GM19463 (cell line): Measurements from ENCODE around the gene USF1.
"Not testable (repeated sequence)": the region's sequence is repeated elsewhere in the genome, so short reads cannot be mapped to it uniquely, and the experiment has no call there.

Experiments used
- ATAC-seq: cut with Tn5 transposase; IDR thresholded peaks from one replicate; pipeline ENCODE4 v1.9.1; 2021; ENCODE audit warnings: mild to moderate bottlenecking, moderate library complexity; ENCODE audit not compliant: unreplicated experiment

USF1 gene

DNA sequence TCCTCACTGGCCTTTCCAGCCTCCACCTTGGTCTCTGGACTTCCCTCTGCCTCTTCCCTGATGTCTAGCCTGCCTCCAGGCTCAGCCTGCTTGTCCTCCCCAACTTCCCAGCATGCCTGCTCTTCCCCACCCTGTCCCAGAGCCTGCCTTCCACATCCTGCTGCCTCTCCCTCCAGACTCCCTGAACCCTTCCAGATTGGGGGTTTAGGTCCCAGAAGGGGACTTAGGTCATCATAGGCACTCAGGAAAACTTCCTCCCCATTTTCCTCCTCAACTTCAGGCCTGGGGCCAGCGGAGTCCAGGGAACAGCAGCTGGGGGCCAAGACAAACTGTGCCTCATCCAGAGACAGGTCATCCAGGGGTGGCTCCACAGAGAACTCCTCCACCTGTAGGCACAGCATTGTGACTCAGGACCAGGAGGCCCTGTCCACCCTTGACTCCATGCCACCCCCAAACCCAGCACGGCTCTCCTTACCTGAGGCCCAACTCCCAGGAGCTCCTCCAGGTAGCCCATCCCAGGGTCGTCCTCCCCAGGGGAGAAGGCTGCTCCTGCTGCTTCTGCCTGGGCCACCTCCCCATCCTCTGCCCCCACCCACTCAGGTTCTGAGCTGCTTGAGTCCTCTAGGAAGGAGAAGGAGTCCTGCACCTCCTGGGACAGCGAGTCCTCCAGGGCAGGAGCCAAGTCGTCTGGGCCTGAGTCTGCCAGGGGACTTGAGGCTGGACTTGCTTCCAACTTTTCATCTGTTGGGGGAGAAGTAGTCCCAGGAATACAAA, 3.4 kb upstream of the USF1 start:
- ATAC-seq, result no peak

DNA sequence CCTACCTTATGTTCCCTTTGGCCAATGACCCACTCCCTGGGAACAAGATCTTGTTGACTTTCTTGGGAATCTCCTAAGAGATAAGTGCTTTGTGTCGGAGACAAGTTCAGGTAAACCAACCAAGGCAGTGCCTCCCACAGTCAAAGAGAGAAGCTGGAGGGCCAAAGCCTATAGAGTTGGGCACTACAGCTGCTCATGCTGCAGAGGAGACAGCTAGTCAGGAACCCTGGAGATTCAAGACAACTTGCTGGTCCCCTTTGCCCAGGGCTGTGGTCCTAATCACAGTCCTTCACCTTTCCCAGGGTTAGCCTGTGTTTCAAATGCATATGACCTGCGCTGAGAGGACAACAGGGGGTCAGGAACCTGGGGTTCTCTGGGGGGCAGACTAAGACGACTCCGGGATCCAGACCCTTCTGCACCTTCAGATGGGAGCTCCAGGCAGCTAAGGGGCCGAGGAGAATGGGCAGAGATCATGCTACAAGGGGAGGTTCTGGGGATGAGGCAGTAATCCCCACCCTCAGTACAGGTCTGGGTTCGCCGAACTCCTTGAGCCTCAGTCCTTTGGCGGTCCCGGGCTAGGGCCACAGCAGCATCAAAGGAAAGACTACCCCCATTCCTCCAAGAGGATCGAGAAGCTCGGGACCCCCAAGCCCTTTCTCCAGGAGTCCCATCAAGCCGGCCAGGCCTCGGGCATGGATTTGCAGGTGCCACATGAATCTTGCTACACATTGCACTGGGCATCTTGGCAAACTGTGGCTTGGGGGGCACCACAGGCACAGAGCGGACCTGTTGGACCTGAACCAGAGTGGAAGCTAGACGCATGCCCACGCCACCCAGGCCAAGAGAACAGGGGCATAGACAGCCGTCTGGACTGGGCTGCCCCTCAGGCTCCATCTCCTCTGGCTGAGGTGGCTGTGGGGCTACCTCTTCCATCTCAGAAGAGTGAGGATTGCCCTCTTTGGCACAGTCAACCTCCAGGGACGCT, 2.0 kb upstream of the USF1 start:
- ATAC-seq, result no peak

DNA sequence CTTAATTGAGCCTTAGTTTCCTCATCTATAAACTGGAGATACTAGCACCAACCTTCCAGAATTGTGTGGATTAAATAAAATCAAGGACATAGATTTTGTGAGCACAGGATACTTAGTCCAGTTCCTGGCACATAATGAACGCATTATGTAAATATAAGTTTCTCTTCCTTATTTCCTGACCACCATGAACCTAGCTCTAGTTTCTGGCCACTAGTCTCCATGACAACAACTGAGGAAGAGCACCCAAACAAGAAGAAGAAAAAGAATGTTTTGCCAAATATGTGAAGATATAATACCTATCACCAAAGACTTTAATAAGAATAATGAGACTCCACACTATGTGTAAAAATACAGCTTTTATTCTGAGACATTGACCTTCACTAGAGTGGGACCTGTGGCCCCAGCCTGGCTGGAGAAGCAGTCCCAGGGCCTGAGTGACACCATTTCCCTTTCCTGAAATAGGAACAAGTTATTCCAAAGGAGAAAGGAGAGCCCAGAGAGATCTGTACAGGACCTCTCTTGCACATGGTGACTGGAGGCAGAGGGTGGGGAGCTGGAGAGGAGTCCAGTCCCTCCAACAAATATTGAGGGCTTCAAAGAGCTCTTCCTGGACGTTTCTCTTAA, 940 bp upstream of the USF1 start:
- peak; percentile 37 for ATAC-seq

DNA sequence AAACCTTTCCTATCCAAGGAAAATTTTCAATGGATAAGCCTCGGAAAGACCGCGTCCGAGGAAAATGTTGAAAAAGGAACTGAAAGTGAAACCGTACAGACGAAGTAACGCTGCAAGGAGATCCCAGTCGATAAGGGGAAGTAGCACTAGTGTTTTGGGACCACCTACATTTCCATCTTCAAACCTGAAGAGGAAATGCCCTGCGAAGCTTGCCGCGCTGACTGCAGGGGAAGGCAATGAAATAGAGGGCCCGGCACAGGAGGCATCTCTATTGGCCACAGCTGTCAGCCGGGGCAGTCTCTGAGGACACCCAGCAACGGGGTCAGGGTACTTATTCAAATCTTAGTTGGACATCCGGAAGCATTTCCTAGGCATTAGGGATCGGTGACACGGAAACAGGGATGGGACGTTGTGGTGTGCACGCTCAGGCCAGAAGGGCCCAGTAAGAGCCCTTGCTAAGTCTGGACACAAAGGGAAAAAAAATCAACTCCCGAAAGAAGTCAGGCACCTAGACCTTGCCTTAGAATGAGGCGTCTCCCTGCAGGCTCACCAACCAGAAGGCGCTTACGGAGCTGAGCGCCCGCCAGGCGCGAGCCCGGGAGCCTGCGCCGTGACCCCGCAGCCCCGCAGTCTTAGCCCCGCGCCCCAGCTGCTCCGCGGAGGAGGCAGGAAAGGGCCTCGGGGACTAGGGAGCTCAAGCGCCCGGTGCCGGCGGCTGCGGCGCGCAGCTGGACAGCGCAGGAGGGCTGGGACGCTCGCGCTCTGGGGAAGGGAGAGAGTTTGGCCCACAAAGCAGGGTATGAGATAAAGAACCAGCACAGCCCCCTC, 655 bp downstream of the USF1 start:
- peak; percentile 39 for ATAC-seq

DNA sequence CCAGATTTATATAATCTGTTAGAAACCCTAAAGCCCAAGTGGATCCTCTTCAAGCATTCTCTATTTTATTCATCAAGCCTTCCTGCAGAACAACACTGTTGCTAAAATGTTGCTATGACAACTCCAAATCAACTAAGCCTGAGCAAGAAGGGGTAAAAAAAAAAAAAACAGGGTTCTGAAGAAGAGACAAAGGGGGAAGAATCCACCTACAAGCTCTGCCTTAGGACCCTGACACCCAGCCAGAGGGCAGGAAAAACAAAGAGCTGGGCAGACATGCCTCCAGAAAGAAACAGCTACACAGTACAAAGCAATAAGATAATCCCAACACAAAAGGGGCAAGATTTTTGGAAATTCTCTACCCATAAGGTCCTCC, 1.3 kb downstream of the USF1 start:
- no peak for ATAC-seq

DNA sequence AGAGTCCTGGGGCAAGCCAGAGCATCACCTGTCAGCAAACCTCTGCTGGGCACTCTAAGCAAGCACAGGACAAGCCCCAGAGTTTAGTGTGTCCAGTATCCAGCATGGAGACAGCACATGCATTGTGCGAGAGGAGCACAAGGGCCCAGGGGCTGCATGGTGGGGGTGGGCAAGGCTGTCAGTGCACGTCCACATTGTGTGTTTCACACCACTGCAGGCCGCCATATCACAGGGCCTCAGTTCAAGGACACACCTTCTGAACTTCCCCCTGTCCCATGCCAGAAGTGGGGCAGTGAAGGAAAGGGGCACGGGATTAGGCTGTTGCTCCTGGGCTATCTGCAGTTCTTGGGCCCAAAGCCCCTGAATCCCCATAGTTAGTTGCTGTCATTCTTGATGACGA, 6.2 kb downstream of the USF1 start:
- ATAC-seq, result no peak

DNA sequence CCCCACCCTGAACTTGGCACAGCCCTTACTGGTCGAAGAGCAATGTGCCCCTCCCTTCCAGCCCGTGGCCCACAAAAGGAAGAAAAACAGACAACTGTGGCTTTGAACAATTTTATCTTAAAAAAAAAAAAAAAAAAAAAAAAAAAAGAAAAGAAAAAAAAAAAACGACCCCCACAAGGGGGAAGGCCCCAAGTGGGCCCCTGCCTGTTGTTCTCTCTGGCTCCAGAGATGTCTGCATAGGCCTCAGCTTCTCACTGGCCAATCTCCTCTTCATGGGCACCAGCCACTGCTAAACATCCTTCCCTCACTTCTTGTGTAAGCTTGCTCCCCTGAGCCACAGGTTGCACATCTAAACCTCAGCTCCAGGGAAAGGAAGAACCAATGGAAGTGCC, 6.6 kb downstream of the USF1 start:
- no peak for ATAC-seq

DNA sequence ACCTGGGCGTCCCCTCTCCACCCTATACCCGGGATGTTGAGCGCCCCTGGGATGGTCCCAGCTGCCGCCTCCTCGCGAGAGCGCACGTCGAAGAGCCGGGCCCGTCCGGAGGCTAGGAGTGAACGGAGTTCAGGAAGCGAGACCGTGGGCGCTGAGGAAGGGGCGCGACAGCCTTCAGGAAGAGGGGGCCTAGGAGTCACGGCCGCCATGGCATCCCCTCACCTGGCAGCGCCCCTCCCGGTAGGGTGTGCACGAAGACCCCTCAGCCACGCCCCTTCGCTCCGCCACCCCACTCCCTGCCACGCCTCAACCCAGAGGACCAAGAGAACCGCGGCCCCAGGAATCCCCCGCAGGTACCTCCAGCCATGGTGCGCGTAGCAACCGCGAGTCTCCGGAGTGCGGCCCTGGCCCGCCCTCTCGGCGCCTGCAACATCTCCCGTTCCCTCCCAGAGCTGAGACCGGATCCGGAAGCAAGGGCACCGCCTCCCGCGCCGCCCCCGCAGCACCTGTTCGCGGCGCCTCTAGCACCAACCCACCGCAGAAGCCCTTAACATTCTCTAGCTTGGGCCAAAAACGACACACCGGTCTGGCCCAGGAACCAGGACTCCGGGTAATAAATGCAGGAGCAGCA, 7.1 kb downstream of the USF1 start, which contains the start of gene TSTD1:
TSS of gene TSTD1 (minus strand) at position 442 of the 631 bp plus-strand sequence. CDS start at position 367, 75 bp downstream.
- peak; percentile 82 for ATAC-seq

DNA sequence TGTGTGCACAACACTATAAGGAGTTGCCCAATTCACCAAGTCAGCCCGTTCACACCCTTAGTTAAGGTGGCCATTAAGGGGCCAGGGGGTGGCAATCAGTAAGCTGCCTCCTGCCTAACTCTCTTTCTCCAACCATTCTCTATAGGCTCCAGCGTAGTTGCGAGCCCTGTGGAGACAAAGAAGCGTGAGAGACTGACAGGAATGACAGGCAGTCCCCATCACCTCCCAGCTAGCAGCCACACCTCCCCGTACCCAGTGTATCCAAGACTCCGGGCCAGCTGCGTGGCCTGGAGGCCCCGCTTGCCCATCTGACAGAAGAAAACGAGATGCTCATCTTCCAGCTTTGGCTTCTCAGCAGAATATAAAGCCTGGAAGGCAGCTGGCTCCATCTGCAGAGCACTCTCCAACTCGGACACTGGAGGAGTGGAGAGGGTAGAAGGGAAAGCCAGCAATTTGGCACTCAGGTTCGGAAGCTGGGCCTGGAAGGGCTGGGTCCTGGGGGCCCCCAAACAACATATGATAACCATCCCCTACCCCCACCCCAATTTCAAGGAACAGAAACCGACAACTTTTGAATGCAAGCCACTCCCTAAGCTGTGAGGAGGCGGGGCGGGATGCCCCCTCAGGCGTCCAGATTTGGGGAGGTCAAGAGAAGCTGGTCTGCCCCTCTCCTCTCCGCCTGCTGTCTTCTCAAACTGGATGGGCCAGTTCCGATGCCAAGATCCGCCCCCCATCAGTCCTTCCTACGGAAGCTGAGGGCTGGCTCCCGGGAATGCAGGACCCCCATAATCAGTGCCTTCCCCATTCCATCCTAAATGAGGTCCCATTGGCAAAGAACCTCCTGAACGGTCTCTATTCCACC, 7.9 kb downstream of the USF1 start:
- no peak for ATAC-seq

DNA sequence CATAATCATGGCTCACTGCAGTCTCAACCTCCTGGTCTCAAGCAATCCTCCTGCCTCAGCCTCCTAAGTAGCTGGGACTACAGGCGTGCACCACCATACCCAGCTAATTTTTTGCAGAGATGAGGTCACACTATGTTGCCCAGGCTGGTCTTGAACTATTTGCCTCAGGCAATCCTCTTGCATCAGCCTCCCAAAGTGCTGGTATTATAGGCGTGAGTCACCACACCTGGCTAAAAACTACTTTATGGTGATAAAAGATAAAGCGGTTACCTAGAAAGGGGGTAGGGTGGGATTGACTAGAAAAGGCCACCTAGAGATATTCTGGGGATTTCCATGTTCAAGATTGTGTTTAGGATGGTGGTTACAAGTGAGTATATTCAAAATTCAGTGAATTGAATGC, 12.0 kb downstream of the USF1 start:
- ATAC-seq, result no peak

DNA sequence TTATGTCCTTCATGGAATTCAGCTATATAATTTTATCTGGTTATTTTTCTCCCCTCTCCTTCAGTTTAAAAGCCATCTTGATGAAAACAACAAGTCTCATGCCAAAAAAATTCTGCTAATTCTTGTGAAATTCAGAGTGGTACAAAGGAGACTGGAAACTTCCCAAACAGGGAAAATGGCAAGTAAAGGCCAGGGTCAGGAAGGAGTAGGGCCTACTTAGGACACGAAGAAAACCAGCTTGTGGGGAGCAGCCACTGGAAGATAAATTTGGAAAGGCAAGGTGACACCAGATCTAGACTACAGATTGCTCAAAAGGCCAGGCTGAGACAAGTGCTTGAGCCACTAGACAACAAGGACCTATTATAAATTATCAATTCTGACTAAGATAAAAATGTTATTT, 13.4 kb downstream of the USF1 start:
- ATAC-seq, result no peak

DNA sequence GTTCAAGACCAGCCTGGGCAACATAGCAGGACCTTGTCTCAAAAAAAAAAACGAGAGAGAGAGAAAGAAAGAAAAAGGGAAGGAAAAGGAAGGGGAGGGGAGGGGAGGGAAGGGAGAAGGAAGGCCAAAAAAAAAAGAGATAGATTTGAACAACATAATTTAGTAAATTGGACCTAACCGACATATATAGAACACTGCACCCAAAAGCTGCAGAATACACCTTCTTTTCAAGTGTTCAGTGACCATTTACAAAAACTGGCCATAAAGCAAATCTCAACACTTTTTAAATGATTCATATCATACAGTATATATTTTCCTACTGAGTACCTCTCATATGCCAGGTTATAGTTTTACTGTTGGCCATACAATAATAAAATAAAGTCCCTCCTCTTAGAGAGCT, 13.9 kb downstream of the USF1 start:
- no peak for ATAC-seq

DNA sequence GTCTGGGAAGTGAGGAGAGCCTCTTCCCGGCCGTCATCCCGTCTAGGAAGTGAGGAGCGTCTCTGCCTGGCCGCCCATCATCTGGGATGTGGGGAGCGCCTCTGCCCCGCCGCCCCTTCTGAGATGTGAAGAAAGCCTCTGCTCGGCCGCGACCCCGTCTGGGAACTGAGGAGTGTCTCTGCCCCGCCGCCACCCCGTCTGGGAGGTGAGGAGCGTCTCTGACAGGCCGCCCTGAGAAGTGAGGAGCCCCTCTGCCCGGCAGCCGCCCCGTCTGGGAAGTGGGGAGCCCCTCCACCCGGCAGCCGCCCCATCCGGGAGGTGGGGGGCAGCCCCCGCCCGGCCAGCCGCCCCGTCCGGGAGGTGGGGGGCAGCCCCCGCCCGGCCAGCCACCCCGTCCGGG, 16.3 kb downstream of the USF1 start:
- ATAC-seq, result not testable (repeated sequence)

DNA sequence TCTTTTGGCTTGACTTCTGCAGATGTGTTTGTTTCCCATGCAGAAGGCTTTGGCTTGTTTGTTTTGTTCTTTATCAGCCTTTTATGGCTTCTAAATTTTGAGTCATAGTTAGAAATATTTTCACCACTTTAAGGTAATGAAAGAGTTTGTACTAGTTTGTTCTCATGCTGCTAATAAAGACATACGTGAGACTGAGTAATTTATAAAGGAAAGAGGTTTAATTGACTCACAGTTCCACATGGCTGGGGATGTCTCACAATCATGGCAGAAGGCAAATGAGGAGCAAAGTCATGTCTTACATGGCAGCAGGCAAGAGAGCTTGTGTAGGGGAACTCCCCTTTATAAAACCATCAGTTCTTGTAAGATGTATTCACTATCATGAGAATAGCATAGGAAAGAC, 18.8 kb downstream of the USF1 start:
- ATAC-seq, result not testable (repeated sequence)

DNA sequence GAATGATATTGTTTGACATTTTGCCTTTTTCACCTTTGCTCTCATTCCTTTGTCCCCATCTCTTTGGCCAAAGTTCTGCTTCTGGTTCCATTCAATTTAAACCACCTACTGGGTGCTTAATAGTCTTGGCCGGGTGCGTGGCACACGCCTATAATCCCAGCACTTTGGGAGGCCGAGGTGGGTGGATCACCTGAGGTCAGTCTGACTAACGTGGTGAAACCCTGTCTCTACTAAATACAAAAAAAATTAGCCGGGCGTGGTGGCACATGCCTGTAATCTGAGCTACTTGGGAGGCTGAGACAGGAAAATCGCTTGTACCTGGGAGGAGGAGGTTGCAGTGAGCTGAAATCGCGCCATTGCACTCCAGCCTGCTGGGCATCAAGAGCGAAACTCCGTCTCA, 23.3 kb downstream of the USF1 start:
- ATAC-seq, result not testable (repeated sequence)

DNA sequence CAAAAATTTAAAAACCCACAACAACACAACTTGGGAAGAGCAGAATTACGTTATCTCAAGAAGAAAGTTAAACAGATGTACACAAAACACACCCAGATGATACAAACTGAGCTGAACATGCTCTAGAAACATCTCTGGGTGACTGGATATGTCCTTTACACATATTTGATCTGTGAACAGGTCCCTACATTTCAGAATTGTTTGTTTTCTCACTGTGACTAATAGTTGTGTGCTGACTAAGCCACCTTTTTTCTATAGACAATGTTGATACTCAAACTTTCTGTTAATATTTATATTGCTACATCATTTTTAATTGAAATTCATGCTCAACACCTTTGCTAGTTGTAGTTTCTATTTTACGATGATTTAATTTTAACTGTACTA, 23.8 kb downstream of the USF1 start:
- ATAC-seq, result no peak

DNA sequence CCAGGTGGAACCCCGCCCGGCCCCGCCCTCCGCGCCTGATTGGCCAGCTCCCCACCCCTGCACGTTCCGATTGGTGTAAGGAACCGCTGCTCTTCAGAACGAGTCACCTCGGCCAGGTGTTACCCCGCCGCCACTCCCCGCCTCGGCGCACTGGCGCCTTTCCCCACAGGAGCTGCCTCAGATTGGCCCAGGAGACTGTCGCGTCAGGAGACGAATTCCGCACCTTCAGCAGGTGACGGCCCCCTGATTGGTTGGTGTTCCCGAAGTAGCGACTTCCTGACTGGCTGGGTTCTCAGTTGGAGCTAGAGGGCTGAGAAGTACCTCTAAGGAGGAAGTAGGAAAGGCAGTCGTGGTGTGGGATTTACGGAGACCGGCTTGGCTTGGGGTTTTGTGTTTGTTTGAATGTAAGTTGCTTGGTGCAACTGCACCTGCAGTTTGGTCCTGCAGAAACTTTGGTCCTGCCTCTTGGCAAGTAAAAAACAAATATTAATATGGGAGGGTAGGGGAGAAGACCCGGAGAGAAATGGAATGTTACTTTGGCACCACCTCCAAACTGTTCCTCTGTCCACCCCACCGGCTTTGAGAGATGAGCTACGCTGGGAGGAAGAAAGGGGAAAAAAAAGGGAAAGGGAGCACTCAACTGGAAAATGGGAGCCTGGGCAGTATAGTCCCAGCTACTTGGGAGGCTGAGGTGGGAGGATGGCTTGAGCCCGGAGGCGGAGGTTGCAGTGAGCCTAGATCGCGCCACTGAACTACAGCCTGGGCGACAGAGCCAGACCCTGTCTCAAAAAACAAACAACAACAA, 24.4 kb downstream of the USF1 start:
- peak; percentile 91 for ATAC-seq

DNA sequence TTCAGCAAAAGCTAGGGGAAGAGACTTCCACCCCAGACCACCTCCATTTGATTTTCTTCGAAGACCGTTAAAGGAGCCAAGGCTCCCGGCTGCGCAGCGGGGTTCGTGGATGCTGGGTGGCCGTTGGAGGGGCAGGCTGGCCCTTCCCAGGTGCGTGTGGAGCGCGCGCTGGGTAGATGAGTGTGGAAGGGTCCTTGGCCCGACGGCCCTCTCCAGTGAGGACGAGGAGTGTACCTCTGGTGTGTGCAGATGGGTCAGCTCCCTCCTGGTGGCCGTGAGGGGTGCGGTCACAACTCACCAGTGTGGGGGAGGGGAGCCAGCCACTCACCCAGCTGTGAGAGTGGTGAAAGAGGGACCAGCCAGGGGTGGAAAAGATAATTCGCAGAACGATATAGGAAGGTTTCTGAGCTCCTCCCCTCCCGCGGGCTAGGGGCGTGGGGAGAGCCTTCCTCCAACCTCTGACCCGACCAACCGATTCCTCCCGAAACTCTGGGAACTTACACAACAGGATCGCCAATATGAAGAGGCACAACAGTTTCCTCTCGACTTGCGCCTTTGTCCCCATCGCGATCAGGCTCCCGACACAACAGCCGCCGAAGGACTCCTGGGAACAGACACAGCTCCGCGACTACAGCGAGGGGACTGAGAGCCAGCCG, 25.1 kb downstream of the USF1 start, which contains the start of gene F11R:
TSS of gene F11R (minus strand) at position 644 of the 656 bp plus-strand sequence. CDS start at position 565, 79 bp downstream.
- peak; percentile 35 for ATAC-seq
